Measurements from ENCODE around the gene LDLRAD1. TPM values are rescaled to one million over a fixed set of nuclear protein-coding genes. Genes with fewer than 3 reads are reported as not detected.
"Not testable (repeated sequence)": the region's sequence is repeated elsewhere in the genome, so short reads cannot be mapped to it uniquely, and the experiment has no call there.

The LDLRAD1 gene
- total and polyA plus RNA-seq, 2 experiments from 2014 or later: not detected

GRCh38 chr1:53981220-53981619 lies 36.8 kb downstream of the LDLRAD1 start:
- no peaks in the 10 kb centered on the region for H3K9me3 ChIP-seq (ENCODE audit: low read depth)
- H2AFZ ChIP-seq: no peak overlapping the region
- H3K27ac ChIP-seq: no peak overlapping the region
- H3K4me3 ChIP-seq: no peak overlapping the region
- no peak overlapping the region for H3K4me2 ChIP-seq (ENCODE audit: unreplicated experiment)
- in situ Hi-C loops (cut with MboI): no loop called here
- no peaks in the 10 kb centered on the region for H3K27me3 ChIP-seq (replicated peaks; ENCODE audit: insufficient read depth)
- no peaks in the 10 kb centered on the region for H4K20me1 ChIP-seq (ENCODE audit: insufficient read depth)
- WGBS, 2 experiments (ENCODE audit: low coverage in 1 of 2, low lambda C conversion rate in 2 of 2, missing lambda C conversion rate in 2 of 2): 99 to 100% methylated on average over 6 of the region's 6 CpGs
- H3K9ac ChIP-seq: no peak overlapping the region
- H3F3A ChIP-seq (ENCODE audit: insufficient read depth): no peaks in the 10 kb centered on the region
- no peaks in the 10 kb centered on the region for H3K9me2 ChIP-seq (ENCODE audit: insufficient read depth)
- no peak for DNase-seq
- no peaks in the 10 kb centered on the region for H3K79me2 ChIP-seq (ENCODE audit: insufficient read depth)
- H3K4me1 ChIP-seq (ENCODE audit: insufficient read depth): 0 out of 2 replicates have a peak, but pooled peaks cover 5% of the 10 kb centered on the region
- TF ChIP-seq EZH2 (IDR thresholded peaks at IDR 0.05; ENCODE audit: insufficient read depth, poor library complexity, severe bottlenecking) (no peak), EZH2phosphoT487 (IDR thresholded peaks at IDR 0.05; ENCODE audit: insufficient read depth, low read depth) (no peak)
- H3K36me3 ChIP-seq (ENCODE audit: low read depth): no peaks in the 10 kb centered on the region

GRCh38 chr1:53979712-53980450 lies 38.1 kb downstream of the LDLRAD1 start:
- H3K4me3 ChIP-seq: no peak overlapping the region
- H2AFZ ChIP-seq: no peak overlapping the region
- no peak overlapping the region for H3K9ac ChIP-seq
- no peak for DNase-seq
- no peaks in the 10 kb centered on the region for H4K20me1 ChIP-seq (ENCODE audit: insufficient read depth)
- no peaks in the 10 kb centered on the region for H3K36me3 ChIP-seq (ENCODE audit: low read depth)
- no peaks in the 10 kb centered on the region for H3K79me2 ChIP-seq (ENCODE audit: insufficient read depth)
- in situ Hi-C loops (cut with MboI): no loop called here
- H3K9me3 ChIP-seq (ENCODE audit: low read depth): no peaks in the 10 kb centered on the region
- H3K4me2 ChIP-seq (ENCODE audit: unreplicated experiment): no peak overlapping the region
- 81% methylated on average over 13 of the region's 13 CpGs for WGBS, 2 experiments (ENCODE audit: low coverage in 1 of 2, low lambda C conversion rate in 2 of 2, missing lambda C conversion rate in 2 of 2)
- H3K27ac ChIP-seq: no peak overlapping the region
- no peaks in the 10 kb centered on the region for H3F3A ChIP-seq (ENCODE audit: insufficient read depth)
- TF ChIP-seq EZH2 (IDR thresholded peaks at IDR 0.05; ENCODE audit: insufficient read depth, poor library complexity, severe bottlenecking) (no peak), EZH2phosphoT487 (IDR thresholded peaks at IDR 0.05; ENCODE audit: insufficient read depth, low read depth) (no peak)
- H3K4me1 ChIP-seq (ENCODE audit: insufficient read depth): 0 out of 2 replicates have a peak, but pooled peaks cover 5% of the 10 kb centered on the region
- no peaks in the 10 kb centered on the region for H3K27me3 ChIP-seq (replicated peaks; ENCODE audit: insufficient read depth)
- no peaks in the 10 kb centered on the region for H3K9me2 ChIP-seq (ENCODE audit: insufficient read depth)

GRCh38 chr1:53975861-53976260 lies 42.1 kb downstream of the LDLRAD1 start:
- H3K9ac ChIP-seq: no peak overlapping the region
- no peaks in the 10 kb centered on the region for H3K79me2 ChIP-seq (ENCODE audit: insufficient read depth)
- no peaks in the 10 kb centered on the region for H4K20me1 ChIP-seq (ENCODE audit: insufficient read depth)
- no peak for DNase-seq
- no peak overlapping the region for H3K27ac ChIP-seq
- 96 to 99% methylated on average over 7 of the region's 7 CpGs for WGBS, 2 experiments (ENCODE audit: low coverage in 1 of 2, low lambda C conversion rate in 2 of 2, missing lambda C conversion rate in 2 of 2)
- H3K4me1 ChIP-seq (ENCODE audit: insufficient read depth): no peaks in the 10 kb centered on the region
- H3K27me3 ChIP-seq (replicated peaks; ENCODE audit: insufficient read depth): no peaks in the 10 kb centered on the region
- no peaks in the 10 kb centered on the region for H3K9me3 ChIP-seq (ENCODE audit: low read depth)
- no peak overlapping the region for H3K4me2 ChIP-seq (ENCODE audit: unreplicated experiment)
- H3K4me3 ChIP-seq: no peak overlapping the region
- H3K36me3 ChIP-seq (ENCODE audit: low read depth): peaks cover 3% of the 10 kb centered on the region
- no peaks in the 10 kb centered on the region for H3F3A ChIP-seq (ENCODE audit: insufficient read depth)
- H3K9me2 ChIP-seq (ENCODE audit: insufficient read depth): no peaks in the 10 kb centered on the region
- H2AFZ ChIP-seq: no peak overlapping the region
- no peak for TF ChIP-seq EZH2 (IDR thresholded peaks at IDR 0.05; ENCODE audit: insufficient read depth, poor library complexity, severe bottlenecking)
- in situ Hi-C loops (cut with MboI): no loop called here

GRCh38 chr1:53971718-53972117 lies 46.3 kb downstream of the LDLRAD1 start:
- no peak overlapping the region for H2AFZ ChIP-seq
- 98 to 99% methylated on average over 2 of the region's 2 CpGs for WGBS, 2 experiments (ENCODE audit: low coverage in 1 of 2, low lambda C conversion rate in 2 of 2, missing lambda C conversion rate in 2 of 2)
- H3K9me3 ChIP-seq (ENCODE audit: low read depth): no peaks in the 10 kb centered on the region
- no peak overlapping the region for H3K4me2 ChIP-seq (ENCODE audit: unreplicated experiment)
- no peak overlapping the region for H3K27ac ChIP-seq
- H3K4me1 ChIP-seq (ENCODE audit: insufficient read depth): no peaks in the 10 kb centered on the region
- in situ Hi-C loops (cut with MboI): no loop called here
- no peaks in the 10 kb centered on the region for H3K9me2 ChIP-seq (ENCODE audit: insufficient read depth)
- no peak overlapping the region for H3K9ac ChIP-seq
- no peaks in the 10 kb centered on the region for H3K27me3 ChIP-seq (replicated peaks; ENCODE audit: insufficient read depth)
- no peaks in the 10 kb centered on the region for H3K79me2 ChIP-seq (ENCODE audit: insufficient read depth)
- peaks cover 42% of the 10 kb centered on the region for H3K36me3 ChIP-seq (ENCODE audit: low read depth)
- TF ChIP-seq EZH2 (IDR thresholded peaks at IDR 0.05; ENCODE audit: insufficient read depth, poor library complexity, severe bottlenecking): no peak
- no peak for TF ChIP-seq EZH2phosphoT487 (IDR thresholded peaks at IDR 0.05; ENCODE audit: insufficient read depth, low read depth)
- no peak for DNase-seq
- no peak overlapping the region for H3K4me3 ChIP-seq
- no peaks in the 10 kb centered on the region for H4K20me1 ChIP-seq (ENCODE audit: insufficient read depth)
- H3F3A ChIP-seq (ENCODE audit: insufficient read depth): no peaks in the 10 kb centered on the region

GRCh38 chr1:53969323-53969722 lies 48.7 kb downstream of the LDLRAD1 start:
- DNase-seq; H3K4me3 ChIP-seq; H3K9me2 ChIP-seq (ENCODE audit: insufficient read depth); in situ Hi-C loops (cut with MboI); H3K79me2 ChIP-seq (ENCODE audit: insufficient read depth); H3F3A ChIP-seq (ENCODE audit: insufficient read depth); H3K4me1 ChIP-seq (ENCODE audit: insufficient read depth); H2AFZ ChIP-seq; H3K27me3 ChIP-seq (replicated peaks; ENCODE audit: insufficient read depth); H4K20me1 ChIP-seq (ENCODE audit: insufficient read depth); H3K4me2 ChIP-seq (ENCODE audit: unreplicated experiment); H3K9ac ChIP-seq; H3K27ac ChIP-seq; H3K9me3 ChIP-seq (ENCODE audit: low read depth): not testable (repeated sequence)
- WGBS, 2 experiments (ENCODE audit: low coverage in 1 of 2, low lambda C conversion rate in 2 of 2, missing lambda C conversion rate in 2 of 2): 92 to 96% methylated on average over 2 of the region's 2 CpGs
- peaks cover 57% of the 10 kb centered on the region for H3K36me3 ChIP-seq (ENCODE audit: low read depth)

Measured in GM23248 (cell line).